GM18508 (cell line): ENCODE results near the gene SRGAP1.
"Not testable (repeated sequence)": the region's sequence is repeated elsewhere in the genome, so short reads cannot be mapped to it uniquely, and the experiment has no call there.

Source experiments
- ATAC-seq: cut with Tn5 transposase; IDR thresholded peaks from one replicate; pipeline ENCODE4 v1.9.1; 2021; ENCODE audit warnings: moderate number of reproducible peaks; ENCODE audit not compliant: insufficient read depth, unreplicated experiment

SRGAP1 gene

GRCh38 chr12:63836046-63836445, 8.5 kb upstream of the SRGAP1 start:
- ATAC-seq = no peak

DNA sequence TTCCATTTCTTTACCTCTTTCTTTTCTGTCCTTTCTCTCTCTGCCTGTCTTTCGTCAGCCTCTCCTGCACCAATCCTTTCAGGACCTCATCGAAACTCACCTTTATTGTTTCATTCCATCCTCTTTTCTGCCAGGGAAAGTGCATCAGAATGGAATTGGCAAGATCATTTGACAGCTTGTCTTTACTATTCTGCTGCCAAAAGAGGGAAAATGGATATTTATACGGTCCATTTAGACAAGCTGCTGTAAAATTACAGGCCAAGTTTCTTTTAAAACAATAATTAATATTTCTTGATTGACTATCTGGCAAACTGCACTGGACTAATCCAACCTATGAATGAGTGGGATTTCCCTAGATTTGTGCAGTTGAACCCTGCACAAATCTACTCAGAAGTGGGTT, 7.6 kb upstream of the SRGAP1 start:
- ATAC-seq = no peak

DNA sequence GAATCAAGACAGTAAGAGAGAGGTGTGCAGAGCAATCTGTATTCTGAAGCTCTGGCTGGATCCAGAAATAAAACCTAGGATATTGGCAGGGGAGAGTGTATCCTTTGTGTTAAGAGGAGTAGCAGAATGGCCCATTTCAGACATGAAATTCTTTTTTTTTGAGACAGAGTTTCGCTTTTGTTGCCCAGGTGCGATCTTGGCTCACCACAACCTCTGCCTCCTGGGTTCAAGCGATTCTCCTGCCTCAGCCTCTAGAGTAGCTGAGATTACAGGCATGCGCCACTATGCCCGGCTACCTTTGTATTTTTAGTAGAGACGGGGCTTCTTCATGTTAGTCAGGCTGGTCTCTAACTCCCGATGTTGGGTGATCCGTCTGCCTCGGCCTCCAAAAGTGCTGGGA, 6.1 kb upstream of the SRGAP1 start:
- ATAC-seq = no peak

- ATAC-seq = no peak
These were observed 3.5 kb upstream of the SRGAP1 start for GRCh38 chr12:63841011-63841410.

DNA sequence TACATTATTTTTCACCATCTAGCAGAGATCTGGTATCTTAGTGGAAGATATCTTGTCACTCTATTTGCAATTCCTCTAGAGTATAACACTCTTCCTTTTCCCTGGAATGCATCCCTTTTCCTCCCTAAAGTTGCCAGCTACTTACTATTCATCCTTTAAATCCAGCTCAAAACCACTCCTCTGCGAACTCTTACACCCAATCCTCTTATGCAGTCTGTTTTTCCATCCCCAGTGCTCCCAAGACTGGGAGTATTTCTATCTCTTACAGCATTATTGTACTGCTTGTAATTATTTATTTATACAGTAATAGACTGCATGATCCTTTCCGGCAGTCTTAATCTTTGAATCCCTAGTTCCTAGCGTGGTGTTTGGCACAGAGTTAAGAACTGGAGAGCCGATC, 2.9 kb upstream of the SRGAP1 start:
- ATAC-seq = no peak

GRCh38 chr12:63842750-63843149, 1.8 kb upstream of the SRGAP1 start:
- not testable (repeated sequence) for ATAC-seq

DNA sequence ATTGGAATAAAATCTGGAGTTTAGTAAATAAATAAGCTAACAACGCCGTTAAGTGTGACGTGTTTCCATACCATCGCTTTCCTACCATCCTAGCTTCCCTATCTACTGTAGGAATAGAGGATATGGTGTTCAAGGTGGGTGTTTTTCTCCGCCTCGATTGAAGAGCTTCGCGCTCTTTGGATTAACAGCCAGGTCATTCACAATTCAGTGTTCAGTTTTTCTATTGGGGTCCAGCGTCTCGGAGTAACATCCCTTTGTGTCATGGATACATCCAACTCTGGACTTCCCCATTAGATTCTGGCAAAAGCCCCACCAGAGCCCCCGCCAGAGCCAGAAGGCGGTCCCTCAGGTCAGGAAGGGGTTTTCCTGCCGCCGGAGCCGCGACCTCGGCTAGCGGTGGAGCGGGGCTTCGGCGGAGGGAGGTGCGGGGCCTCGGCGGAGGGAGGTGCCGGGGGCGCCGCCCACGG, 1.2 kb upstream of the SRGAP1 start:
- no peak for ATAC-seq

GRCh38 chr12:63843721-63844390, 644 bp upstream of the SRGAP1 start:
- peak; percentile 92 for ATAC-seq

GRCh38 chr12:63845726-63846125, 1.2 kb downstream of the SRGAP1 start:
- ATAC-seq = no peak

GRCh38 chr12:63846238-63846967, 1.9 kb downstream of the SRGAP1 start:
- ATAC-seq = no peak

DNA sequence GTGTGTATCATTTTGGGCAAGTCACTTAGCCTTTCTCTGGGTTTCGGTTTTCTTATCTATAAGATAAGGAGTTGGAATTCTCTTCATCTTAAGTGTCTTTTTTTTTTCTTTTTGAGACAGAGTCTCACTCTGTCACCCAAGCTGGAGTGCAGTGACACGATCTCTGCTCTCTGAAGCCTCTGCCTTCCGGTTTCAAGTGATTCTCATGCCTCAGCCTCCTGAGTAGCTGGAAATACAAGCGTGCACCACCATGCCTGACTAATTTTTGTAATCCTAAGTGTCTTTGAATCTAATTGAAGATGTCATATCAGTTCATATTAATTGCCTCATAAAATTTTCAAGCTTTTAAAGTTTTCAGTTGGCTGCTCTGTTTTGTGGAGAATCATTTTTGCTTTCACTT, 4.0 kb downstream of the SRGAP1 start:
- ATAC-seq = no peak

GRCh38 chr12:63849106-63849620, 4.7 kb downstream of the SRGAP1 start:
- no peak for ATAC-seq

GRCh38 chr12:63849641-63850040, 5.1 kb downstream of the SRGAP1 start:
- no peak for ATAC-seq

GRCh38 chr12:63853978-63854377, 9.5 kb downstream of the SRGAP1 start:
- ATAC-seq = no peak

DNA sequence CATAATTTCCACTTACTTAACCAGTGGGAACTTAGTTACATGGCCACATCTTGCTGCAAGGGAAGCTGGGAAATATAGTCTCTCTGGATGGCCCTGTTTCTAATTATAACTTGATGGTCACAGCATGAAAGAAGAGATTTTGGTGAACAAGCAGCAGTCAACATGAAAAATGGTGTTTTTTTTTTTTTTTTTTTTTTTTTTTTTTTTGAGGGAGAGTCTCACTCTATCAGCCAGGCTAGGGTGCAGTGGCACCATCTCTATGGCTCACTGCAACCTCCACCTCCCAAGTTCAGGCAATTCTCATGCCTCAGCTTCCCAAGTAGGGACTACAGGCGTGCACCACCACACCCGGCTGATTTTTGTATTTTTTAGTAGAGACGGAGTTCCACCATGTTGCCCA, 10.8 kb downstream of the SRGAP1 start:
- ATAC-seq = no peak

DNA sequence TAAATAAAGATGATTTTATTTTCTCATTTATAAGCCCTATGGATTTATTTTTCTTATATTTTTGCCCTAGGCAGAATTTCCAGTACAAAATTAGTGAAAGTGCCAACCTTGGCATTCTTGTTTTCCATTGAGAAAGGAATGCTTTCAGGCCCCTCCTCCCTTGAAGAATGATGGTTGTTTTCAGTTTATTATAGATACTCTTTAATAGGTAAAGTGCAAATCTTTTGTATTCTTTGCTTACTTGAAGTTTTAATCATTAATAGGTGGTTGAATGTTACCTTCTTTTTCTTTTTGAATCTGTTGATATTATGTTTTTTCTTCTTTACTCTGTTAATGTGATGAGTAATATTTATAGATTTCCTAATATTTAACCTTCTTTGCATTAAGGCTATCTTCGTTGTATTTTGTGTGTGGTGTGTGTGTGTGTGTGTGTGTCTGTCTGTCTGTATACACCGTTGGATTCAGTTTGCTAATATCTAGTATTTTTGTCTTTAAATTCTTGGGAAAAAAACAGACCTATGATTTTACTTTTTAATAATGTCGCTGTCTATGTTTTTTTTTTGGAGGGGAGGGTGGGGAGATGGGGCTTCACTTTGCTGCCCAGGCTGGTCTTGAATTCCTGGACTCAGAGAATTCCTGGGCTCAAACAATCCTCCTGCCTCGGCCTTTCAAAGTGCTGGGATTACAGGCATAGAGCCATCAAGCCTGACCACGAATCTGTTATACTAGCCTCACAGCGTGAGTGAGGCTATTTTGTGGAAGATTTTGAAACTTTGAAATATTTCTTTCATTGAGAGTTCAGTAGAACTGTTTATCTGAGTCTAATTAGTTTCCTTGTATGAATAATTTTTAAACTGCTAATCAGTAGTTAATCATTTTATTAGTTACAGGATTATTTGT, 13.5 kb downstream of the SRGAP1 start:
- ATAC-seq = no peak

DNA sequence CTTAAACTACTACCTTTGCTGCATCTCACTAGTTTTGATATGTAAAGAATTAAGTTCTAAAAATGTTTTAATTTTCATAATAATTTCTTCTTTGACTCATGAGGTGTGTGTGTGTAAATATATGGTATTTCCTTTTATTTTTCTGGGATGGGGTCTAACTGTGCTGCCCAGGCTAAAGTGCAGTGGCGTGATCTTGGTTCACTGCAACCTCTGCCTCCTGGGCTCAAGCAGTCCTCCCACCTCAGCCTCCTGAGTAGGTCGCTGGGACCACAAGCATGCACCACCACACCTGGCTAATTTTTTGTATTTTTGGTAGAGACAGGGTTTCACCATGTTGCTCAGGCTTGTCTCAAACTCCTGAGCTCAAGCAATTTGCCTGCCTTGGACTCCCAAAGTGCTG, 15.4 kb downstream of the SRGAP1 start:
- not testable (repeated sequence) for ATAC-seq

DNA sequence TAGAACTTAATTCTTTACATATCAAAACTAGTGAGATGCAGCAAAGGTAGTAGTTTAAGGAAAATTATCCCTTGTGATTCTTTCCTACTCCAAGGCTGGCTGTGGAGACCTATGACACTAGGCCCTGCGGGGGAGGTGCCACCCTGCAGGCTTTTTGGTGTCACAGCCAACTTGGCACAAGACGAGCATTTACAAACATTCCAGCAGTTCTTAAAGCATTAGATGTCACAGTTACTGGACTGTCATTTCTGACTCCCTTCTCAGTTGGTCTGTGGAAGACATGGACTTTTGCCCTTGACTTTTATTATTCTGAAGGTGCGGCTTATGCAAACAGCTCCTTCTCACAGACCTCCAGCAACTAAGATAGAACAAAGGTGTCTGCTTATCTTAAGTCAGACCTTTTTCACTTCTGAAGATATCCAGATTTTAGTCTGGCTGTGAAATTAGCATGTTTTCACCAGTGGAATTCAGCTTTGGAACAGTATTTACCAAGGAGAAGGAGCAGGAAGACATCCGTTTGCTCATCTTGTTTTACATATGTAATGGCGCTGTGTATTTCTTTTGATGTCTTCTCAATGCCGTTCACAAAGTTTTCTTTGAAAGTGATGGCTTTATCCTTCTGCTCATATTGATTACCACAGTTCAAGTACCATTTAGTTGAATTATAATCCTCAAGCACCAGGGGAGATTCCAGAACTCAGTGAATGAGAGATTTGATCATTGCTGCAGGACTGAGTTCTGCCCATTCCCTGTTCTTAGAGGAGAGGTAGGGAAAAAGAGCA, 17.9 kb downstream of the SRGAP1 start:
- ATAC-seq = no peak

DNA sequence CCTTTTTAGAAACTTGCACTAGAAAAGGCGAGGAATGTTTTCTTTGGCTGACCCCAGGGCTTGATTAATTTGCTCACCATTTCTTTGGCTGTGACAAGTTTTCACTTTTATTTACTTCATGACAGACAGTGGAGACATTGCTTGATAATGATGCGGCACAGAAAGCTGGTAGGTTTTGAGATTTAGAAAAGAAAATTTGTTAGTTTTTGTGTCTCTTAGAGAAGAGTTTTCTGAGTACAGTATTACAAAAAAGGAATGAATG, 18.4 kb downstream of the SRGAP1 start:
- no peak for ATAC-seq
